ENCODE data around the gene CDY1.
"Not testable (repeated sequence)": the region's sequence is repeated elsewhere in the genome, so short reads cannot be mapped to it uniquely, and the experiment has no call there.

Gene CDY1

DNA sequence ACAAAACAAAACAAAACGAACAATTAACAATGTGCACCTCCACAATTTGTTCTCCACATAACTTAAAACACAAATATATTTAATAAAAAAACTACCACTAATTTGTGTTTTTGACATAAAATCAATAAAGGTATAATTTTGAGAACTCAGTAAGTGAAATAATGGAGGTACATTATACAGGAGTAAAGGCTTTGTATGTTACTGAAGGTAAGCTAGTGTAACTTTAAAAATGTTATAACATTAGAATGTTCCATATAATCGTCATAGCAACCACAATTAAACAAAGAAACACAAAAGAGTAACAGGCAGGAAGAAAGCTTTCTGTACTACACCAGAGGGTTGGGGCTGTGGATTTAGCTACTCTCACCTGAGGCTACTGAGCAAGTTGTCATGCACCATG is at the start of gene CDY1:
Gene CDY1 (plus strand): TSS at position 301 of the 400 bp plus-strand sequence. CDS start 326 bp downstream, outside the sequence.
- DNase-seq: not testable (repeated sequence)

GRCh38 chrY:25593336-25593735 is 28.6 kb upstream of the CDY1 start:
- DNase-seq: not testable (repeated sequence)

DNA sequence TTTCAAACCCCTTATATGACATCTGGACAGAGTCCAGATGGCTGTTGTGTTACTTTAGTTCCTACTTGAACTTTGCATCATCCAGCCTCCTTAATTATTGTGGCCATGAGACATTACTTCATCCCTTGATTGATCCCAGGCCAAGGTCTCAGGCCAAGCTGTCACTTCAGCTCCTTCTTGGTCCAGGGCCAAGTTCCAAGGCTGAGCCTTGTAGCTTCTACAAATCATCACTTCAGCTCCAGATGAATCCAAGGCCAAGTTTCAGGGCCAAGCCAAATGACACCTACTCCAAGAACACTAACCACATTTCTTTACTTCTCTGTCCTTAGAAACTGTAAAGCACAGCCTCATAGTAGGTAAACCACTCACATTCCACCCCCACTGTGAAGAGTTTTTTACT is 1.7 kb upstream of the CDY1 start:
- DNase-seq: not testable (repeated sequence)

- not testable (repeated sequence) for DNase-seq
These were observed 4.6 kb downstream of the CDY1 start for GRCh38 chrY:25626524-25626923.

DNA sequence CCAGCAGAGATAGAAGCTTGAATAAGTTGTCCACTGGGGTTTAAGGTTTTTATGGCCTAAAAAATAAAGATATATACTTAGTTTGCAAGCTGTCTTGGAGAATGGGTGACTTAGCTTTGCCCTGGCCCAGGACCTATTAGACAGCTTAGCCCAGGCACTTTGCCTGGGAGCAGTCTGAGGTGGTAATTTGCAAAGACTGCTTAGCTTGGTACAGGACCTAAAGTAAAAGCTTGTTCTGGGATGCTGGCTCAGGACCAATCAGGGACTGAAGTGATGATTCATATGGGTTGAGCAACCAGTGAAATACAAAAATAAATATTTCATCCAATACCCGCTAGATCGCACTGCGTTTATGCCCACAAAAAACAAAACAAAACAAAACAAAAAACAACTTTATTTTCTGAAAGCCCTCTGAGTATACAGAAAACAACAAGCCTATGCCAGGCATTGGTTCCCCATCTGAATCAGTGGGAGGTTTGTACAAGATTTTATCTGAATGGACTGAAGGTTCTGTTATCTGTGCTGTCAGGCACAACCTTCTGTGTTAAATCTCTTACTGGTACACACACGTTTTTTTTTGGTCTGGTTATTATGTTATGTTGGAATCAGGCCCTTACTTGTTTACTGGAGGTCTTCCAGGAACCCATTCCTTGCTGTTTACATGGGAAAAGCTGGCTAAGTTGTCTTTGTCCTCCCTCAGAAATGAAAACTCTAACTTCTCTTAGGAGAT is 8.6 kb downstream of the CDY1 start:
- DNase-seq: not testable (repeated sequence)

GRCh38 chrY:25639852-25640251 is 17.9 kb downstream of the CDY1 start:
- DNase-seq: not testable (repeated sequence)

GRCh38 chrY:25643024-25643915 is 21.4 kb downstream of the CDY1 start:
- DNase-seq: not testable (repeated sequence)
